ENCODE data around the gene PSMG3.

DNA sequence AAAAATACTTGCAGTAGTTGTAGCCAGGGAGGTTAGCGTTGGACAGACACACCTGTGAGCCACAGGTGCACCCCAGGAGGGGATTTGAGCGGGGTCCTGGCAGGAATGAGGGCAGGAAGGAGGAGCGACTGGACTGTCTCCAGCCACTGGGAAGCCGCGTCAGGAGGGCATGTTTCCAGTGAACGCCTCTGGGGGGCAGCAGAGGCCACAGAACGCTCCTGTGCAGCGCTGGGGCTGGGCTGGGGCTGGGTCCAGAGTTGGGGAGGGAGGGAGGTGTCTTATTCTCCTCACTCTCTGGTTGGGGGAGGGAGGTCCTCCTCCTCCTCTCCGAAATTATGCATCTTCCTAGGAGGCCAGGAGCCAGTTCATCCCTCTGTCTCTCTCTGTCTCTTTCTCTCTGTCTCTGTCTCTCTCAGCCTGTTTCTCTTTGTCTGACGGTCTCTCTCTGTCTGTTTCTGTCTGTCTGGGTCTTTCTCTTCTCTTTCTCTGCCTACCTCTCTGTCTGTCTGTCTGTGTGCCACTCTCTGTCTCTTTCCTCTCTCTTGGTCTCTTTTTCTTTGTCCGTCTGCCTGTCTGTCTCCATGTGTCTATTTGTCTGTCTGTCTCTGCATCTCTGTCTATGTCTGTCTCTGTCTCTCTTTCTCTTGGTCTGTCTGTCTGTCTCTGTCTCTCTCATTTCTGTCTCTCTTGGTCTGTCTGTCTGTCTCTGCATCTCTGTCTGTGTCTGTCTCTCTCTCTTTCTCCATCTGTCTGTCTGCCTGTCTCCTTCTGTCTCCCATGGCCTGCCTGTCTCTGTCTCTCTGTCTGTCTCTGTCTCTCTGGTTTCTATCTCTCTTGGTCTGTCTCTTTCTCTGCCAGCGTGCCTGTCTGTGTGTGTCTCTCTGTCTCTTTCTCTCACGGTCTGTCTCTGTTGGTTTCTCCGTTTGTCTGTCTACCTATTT is 9.9 kb upstream of the PSMG3 start:
- TF ChIP-seq, protein P1, sequence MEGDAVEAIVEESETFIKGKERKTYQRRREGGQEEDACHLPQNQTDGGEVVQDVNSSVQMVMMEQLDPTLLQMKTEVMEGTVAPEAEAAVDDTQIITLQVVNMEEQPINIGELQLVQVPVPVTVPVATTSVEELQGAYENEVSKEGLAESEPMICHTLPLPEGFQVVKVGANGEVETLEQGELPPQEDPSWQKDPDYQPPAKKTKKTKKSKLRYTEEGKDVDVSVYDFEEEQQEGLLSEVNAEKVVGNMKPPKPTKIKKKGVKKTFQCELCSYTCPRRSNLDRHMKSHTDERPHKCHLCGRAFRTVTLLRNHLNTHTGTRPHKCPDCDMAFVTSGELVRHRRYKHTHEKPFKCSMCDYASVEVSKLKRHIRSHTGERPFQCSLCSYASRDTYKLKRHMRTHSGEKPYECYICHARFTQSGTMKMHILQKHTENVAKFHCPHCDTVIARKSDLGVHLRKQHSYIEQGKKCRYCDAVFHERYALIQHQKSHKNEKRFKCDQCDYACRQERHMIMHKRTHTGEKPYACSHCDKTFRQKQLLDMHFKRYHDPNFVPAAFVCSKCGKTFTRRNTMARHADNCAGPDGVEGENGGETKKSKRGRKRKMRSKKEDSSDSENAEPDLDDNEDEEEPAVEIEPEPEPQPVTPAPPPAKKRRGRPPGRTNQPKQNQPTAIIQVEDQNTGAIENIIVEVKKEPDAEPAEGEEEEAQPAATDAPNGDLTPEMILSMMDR (tag by site-specific recombination; IDR thresholded peaks at IDR 0.05) = peak; percentile 80
- no peak for TF ChIP-seq PBX3 (CRISPR knock-in tag; IDR thresholded peaks at IDR 0.05)
- TF ChIP-seq YY1 (tag by site-specific recombination; IDR thresholded peaks at IDR 0.05) = no peak
- TF ChIP-seq ZNF654 (tag by site-specific recombination; IDR thresholded peaks at IDR 0.05; ENCODE audit: low read depth) = peak; percentile 64

All from HEK293 (cell line).